H1 (cell line): ENCODE measurements around the gene SBDS. TPM values are rescaled to one million over a fixed set of nuclear protein-coding genes. Genes with fewer than 3 reads are reported as not detected.

Source experiments
- CTCF ChIA-PET: fragments of 300-600 bp; sonication (Branson Sonifier 250); formaldehyde crosslinking; loops from one replicate; lab custom pipeline; 2021; ENCODE audit not compliant: partially characterized antibody; lab: Charles Lee
- POLR2A ChIA-PET: fragments of 300-600 bp; sonication (Branson Sonifier 250); formaldehyde crosslinking; loops from one replicate; lab custom pipeline; 2021; ENCODE audit warnings: inconsistent platforms; ENCODE audit not compliant: partially characterized antibody; lab: Charles Lee
- DNase-seq, 2 experiments: peaks; one replicate each; pipeline versions ENCODE4 v3.0.0 to v3.0.0-alpha.2; 2010 to 2022; ENCODE audit warnings: low spot score in 2 of 2, low read depth in 1 of 2, mixed read lengths in 1 of 2
- FAIRE-seq: peaks from 2 replicates; lab custom pipeline; 2011; peaks lifted over from hg19 to GRCh38; lab: Jason Lieb, UNC
- H2AFZ ChIP-seq: 2 replicates; pipeline ENCODE4 v1.8.1; 2012; ENCODE audit warnings: low read length, inconsistent platforms
- H2AK5ac ChIP-seq: 2 replicates; pipeline ENCODE4 v1.6.1; 2013; ENCODE audit warnings: low read depth, low read length
- H2BK120ac ChIP-seq: replicated peaks from 2 replicates; pipeline ENCODE3; 2013; ENCODE audit warnings: low read depth, low read length, inconsistent platforms
- H2BK12ac ChIP-seq: 2 replicates; pipeline ENCODE4 v1.6.1; 2013; ENCODE audit warnings: low read depth, low read length
- H2BK15ac ChIP-seq: 2 replicates; pipeline ENCODE4 v1.6.1; 2013; ENCODE audit warnings: low read length
- H2BK20ac ChIP-seq: 2 replicates; pipeline ENCODE4 v1.6.1; 2013; ENCODE audit warnings: low read length
- H2BK5ac ChIP-seq: 2 replicates; pipeline ENCODE4 v1.6.1; 2013; ENCODE audit warnings: low read depth, low read length
- H3K14ac ChIP-seq: 2 replicates; pipeline ENCODE4 v1.6.1; 2013; ENCODE audit warnings: inconsistent platforms; ENCODE audit not compliant: insufficient read length
- H3K18ac ChIP-seq: 2 replicates; pipeline ENCODE4 v1.6.1; 2013; ENCODE audit warnings: low read length; ENCODE audit errors: extremely low read depth
- H3K23ac ChIP-seq: 2 replicates; pipeline ENCODE4 v1.6.1; 2013; ENCODE audit warnings: inconsistent platforms; ENCODE audit not compliant: insufficient read length
- H3K23me2 ChIP-seq: 2 replicates; pipeline ENCODE4 v1.6.1; 2013; ENCODE audit warnings: low read depth, low read length
- H3K27ac ChIP-seq: 2 replicates; pipeline ENCODE4 v1.6.1; 2011; ENCODE audit warnings: low read depth, low read length, inconsistent platforms
- H3K27me3 ChIP-seq, 4 experiments: replicated peaks in 1 of 4; 1 replicate in 1 of 4; 2 replicates in 3 of 4; pipeline versions ENCODE4 v1.6.1 to v1.8.1; 2011 to 2013; ENCODE audit warnings: low read length in 3 of 4, mild to moderate bottlenecking in 3 of 4, inconsistent platforms in 2 of 4, mixed read lengths in 2 of 4, moderate library complexity in 1 of 4; ENCODE audit not compliant: control insufficient read depth in 3 of 4, insufficient read depth in 3 of 4; ENCODE audit errors: extremely low read depth in 1 of 4
- H3K36me3 ChIP-seq, 4 experiments: 2 replicates each; pipeline versions ENCODE4 v1.6.1 to v1.8.1; 2011 to 2013; ENCODE audit warnings: mild to moderate bottlenecking in 4 of 4, low read length in 3 of 4, moderate library complexity in 2 of 4, control low read depth in 1 of 4, inconsistent platforms in 1 of 4; ENCODE audit not compliant: insufficient read depth in 4 of 4, control insufficient read depth in 2 of 4
- H3K4ac ChIP-seq: replicated peaks from 2 replicates; pipeline ENCODE3; 2013; ENCODE audit warnings: low read length, low read depth, mixed read lengths, inconsistent platforms; ENCODE audit not compliant: insufficient read length
- H3K4me1 ChIP-seq, 4 experiments: replicated peaks in 1 of 4; 1 replicate in 1 of 4; 2 replicates in 3 of 4; pipeline versions ENCODE4 v1.6.1 to v1.8.1; 2011 to 2013; ENCODE audit warnings: low read length in 3 of 4, inconsistent platforms in 2 of 4, mixed read lengths in 1 of 4; ENCODE audit not compliant: insufficient read depth in 4 of 4, control insufficient read depth in 3 of 4
- H3K4me2 ChIP-seq, 2 experiments: 2 replicates each; pipeline versions ENCODE4 v1.6.1 to v1.8.1; 2011 to 2013; ENCODE audit warnings: low read depth in 2 of 2, low read length in 2 of 2, control low read depth in 1 of 2, inconsistent platforms in 1 of 2, mild to moderate bottlenecking in 1 of 2; ENCODE audit not compliant: insufficient read depth in 1 of 2
- H3K4me3 ChIP-seq, 4 experiments: fragments of 200-600, 300-600 bp in 1 of 4; sonication (generic), shearing (Covaris generic), sonication (Bioruptor Twin) in 1 of 4; 2 replicates each; pipeline versions ENCODE4 v1.5.1 to v1.8.1; 2011 to 2016; ENCODE audit warnings: low read length in 4 of 4, low read depth in 3 of 4, control low read depth in 2 of 4, inconsistent platforms in 2 of 4, mild to moderate bottlenecking in 2 of 4, mixed read lengths in 1 of 4, moderate library complexity in 1 of 4; ENCODE audit not compliant: insufficient read depth in 2 of 4; ENCODE audit errors: extremely low read depth in 1 of 4
- H3K56ac ChIP-seq: replicated peaks from 2 replicates; pipeline ENCODE3; 2013; ENCODE audit warnings: low read depth, mild to moderate bottlenecking, mixed read lengths, low read length, inconsistent platforms; ENCODE audit not compliant: insufficient read length
- H3K79me1 ChIP-seq: 2 replicates; pipeline ENCODE4 v1.6.1; 2013; ENCODE audit warnings: low read depth, low read length, control low read depth
- H3K79me2 ChIP-seq, 2 experiments: 2 replicates each; pipeline versions ENCODE4 v1.6.1 to v1.8.1; 2012 to 2013; ENCODE audit warnings: low read length in 2 of 2, mild to moderate bottlenecking in 2 of 2, inconsistent platforms in 1 of 2; ENCODE audit not compliant: insufficient read depth in 2 of 2, control insufficient read depth in 1 of 2
- H3K9ac ChIP-seq, 4 experiments: replicated peaks in 1 of 4; 1 replicate in 1 of 4; 2 replicates in 3 of 4; pipeline versions ENCODE4 v1.6.1 to v1.8.1; 2011 to 2013; ENCODE audit warnings: low read depth in 3 of 4, low read length in 3 of 4, control low read depth in 2 of 4, mild to moderate bottlenecking in 2 of 4, moderate library complexity in 2 of 4, inconsistent platforms in 1 of 4; ENCODE audit errors: extremely low read depth in 1 of 4
- H3K9me3 ChIP-seq, 2 experiments: 2 replicates each; pipeline versions ENCODE4 v1.6.1 to v1.8.1; 2012 to 2013; ENCODE audit warnings: mild to moderate bottlenecking in 2 of 2, moderate library complexity in 2 of 2, control low read depth in 1 of 2, inconsistent platforms in 1 of 2, low read depth in 1 of 2, low read length in 1 of 2, mixed read lengths in 1 of 2; ENCODE audit not compliant: insufficient read depth in 2 of 2
- H4K20me1 ChIP-seq, 2 experiments: replicated peaks in 1 of 2; 2 replicates each; pipeline versions ENCODE3 to v1.8.1; 2011 to 2013; ENCODE audit warnings: inconsistent platforms in 2 of 2, low read length in 2 of 2, mild to moderate bottlenecking in 1 of 2; ENCODE audit not compliant: insufficient read depth in 2 of 2, control insufficient read depth in 1 of 2
- H4K5ac ChIP-seq: 2 replicates; pipeline ENCODE4 v1.6.1; 2013; ENCODE audit warnings: low read length, low read depth, mixed read lengths, inconsistent platforms; ENCODE audit not compliant: insufficient read length
- H4K8ac ChIP-seq: 2 replicates; pipeline ENCODE4 v1.8.0; 2013; ENCODE audit warnings: mild to moderate bottlenecking, moderate library complexity, low read length, inconsistent platforms; ENCODE audit not compliant: insufficient read depth; ENCODE audit errors: extremely low read depth
- H4K91ac ChIP-seq: replicated peaks from 2 replicates; pipeline ENCODE3; 2013; ENCODE audit warnings: low read length, mixed read lengths, inconsistent platforms; ENCODE audit not compliant: insufficient read length
- CTBP2 ChIP-seq: IDR thresholded peaks from 2 replicates; pipeline ENCODE4 v1.7.0; 2011; ENCODE audit warnings: borderline replicate concordance, mild to moderate bottlenecking, moderate library complexity, mixed read lengths, low read length; ENCODE audit not compliant: insufficient read depth, insufficient read length
- EGR1 ChIP-seq: IDR thresholded peaks from 2 replicates; pipeline ENCODE4 v1.6.1; 2011; ENCODE audit warnings: low read depth, low read length, borderline replicate concordance
- HDAC2 ChIP-seq, 2 experiments: fragments of 300-600 bp in 1 of 2; sonication (generic) in 1 of 2; IDR thresholded peaks; 2 replicates each; pipeline ENCODE4 v1.6.1; 2011 to 2012; ENCODE audit warnings: low read depth in 2 of 2, low read length in 2 of 2, mild to moderate bottlenecking in 2 of 2, moderate library complexity in 2 of 2, borderline replicate concordance in 1 of 2, inconsistent platforms in 1 of 2
- KDM1A ChIP-seq: fragments of 200-600, 300-600 bp; sonication (generic); IDR thresholded peaks from 2 replicates; pipeline ENCODE4 v1.7.1; 2016; ENCODE audit warnings: mild to moderate bottlenecking, low read length, borderline replicate concordance
- MAFK ChIP-seq: IDR thresholded peaks from 2 replicates; pipeline ENCODE4 v1.6.1; 2012; ENCODE audit warnings: low read depth, mild to moderate bottlenecking, improper control_type of control experiment, low read length
- NANOG ChIP-seq: IDR thresholded peaks from 2 replicates; pipeline ENCODE4 v1.6.1; 2011; ENCODE audit warnings: low read length, low read depth, mild to moderate bottlenecking, inconsistent platforms; ENCODE audit not compliant: insufficient read depth, poor library complexity, severe bottlenecking
- NRF1 ChIP-seq: IDR thresholded peaks from 2 replicates; pipeline ENCODE4 v1.6.1; 2011; ENCODE audit warnings: mild to moderate bottlenecking, low read depth, low read length, improper control_type of control experiment
- RBBP5 ChIP-seq: IDR thresholded peaks from 2 replicates; pipeline ENCODE4 v1.7.1; 2012; ENCODE audit warnings: low read depth, mild to moderate bottlenecking, inconsistent platforms, low read length, moderate library complexity, borderline replicate concordance
- SIRT6 ChIP-seq: IDR thresholded peaks from one replicate; pipeline ENCODE4 v1.7.1; 2012; ENCODE audit warnings: low read length, inconsistent platforms
- SP1 ChIP-seq: IDR thresholded peaks from 2 replicates; pipeline ENCODE4 v1.6.1; 2011; ENCODE audit warnings: low read depth, low read length
- SP4 ChIP-seq: IDR thresholded peaks from 2 replicates; pipeline ENCODE4 v1.6.1; 2012; ENCODE audit warnings: low read length, inconsistent platforms
- SUZ12 ChIP-seq: fragments of 200-600 bp; sonication (generic); IDR thresholded peaks from 2 replicates; pipeline ENCODE4 v1.6.1; 2012; ENCODE audit warnings: mild to moderate bottlenecking, inconsistent platforms, low read length, moderate library complexity, mixed read lengths
- WGBS, 2 experiments: shearing (Covaris generic) in 1 of 2; methylation state at CpG; one replicate each; pipeline versions ENCODE4 v1.1.6 to v1.1.7; 2013 to 2015; ENCODE audit warnings: low lambda C conversion rate in 2 of 2, mixed read lengths in 2 of 2, inconsistent platforms in 1 of 2, low coverage in 1 of 2, missing lambda C conversion rate in 1 of 2; ENCODE audit not compliant: insufficient replicate concordance in 2 of 2, insufficient coverage in 1 of 2, insufficient read length in 1 of 2; ENCODE audit errors: extremely low coverage in 1 of 2, missing lambda C conversion rate in 1 of 2; 5-methylcytosine and 5-hydroxymethylcytosine counted together
- polyA plus RNA-seq, 7 experiments: library from polyadenylated mRNA; depleted of rRNA in 3 of 7; stranded (reverse) in 5 of 7; unstranded in 2 of 7; fragments of >200 nt in 5 of 7; fragments of 200-250 nt in 2 of 7; gene quantifications; 1 replicate in 5 of 7; 2 replicates in 1 of 7; 4 replicates in 1 of 7; pipeline versions ENCODE4 v1.2.1 to v1.2.3, GENCODE V29; 2011 to 2013; ENCODE audit warnings: missing spikeins in 2 of 7, mixed read lengths in 2 of 7
- total RNA-seq: library from RNA; stranded (reverse); fragmentation: NEBNext Ultra II Directional; extraction: Animal tissue kit (Norgen Biotek cat#: 25700); gene quantifications from 2 replicates; pipeline ENCODE4 v1.2.1, GENCODE V29; 2021

SBDS gene
- total and polyA plus RNA-seq, 2 of the 8 experiments (the other 6 are each of a cell fraction or from before 2014, with no cell fraction given): 8.2 to 27.5 TPM

DNA sequence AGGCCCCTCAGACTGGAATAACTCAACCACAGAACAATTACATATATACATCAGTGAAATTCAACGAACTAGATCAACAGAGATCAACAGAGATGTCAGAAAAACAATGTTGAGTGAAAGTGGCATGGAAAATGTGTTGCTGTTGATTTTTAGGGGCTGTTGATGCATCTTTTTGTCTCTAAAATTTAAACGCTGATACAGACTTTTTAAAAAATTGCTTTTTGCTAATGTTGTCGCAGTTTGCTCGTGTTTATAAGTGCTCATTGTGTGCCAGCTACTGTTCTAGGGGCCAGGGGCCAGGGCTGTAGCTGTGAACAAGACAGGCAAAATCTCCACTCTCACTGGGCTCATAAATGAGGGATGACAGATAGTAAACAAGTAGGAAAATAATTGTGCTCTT lies 56.1 kb downstream of the SBDS start:
- peaks cover 0 to 1% of the 10 kb centered on the region in 2 experiments for H4K20me1 ChIP-seq

More for the DNA sequence above, 56.1 kb downstream of the SBDS start:
- WGBS, 2 experiments: 88% methylated on average over 4 of the region's 4 CpGs; no CpG with 5 or more reads in 1 of the 2 experiments
- H2AFZ ChIP-seq: no peak overlapping the region
- H3K79me2 ChIP-seq: peaks cover 0 to 55% of the 10 kb centered on the region in 2 experiments; a peak in 2 of 4 replicates
- no peak overlapping the region for H2BK120ac ChIP-seq
- H3K79me1 ChIP-seq: 0 out of 2 replicates have a peak, but pooled peaks cover 3% of the 10 kb centered on the region
- ChIA-PET CTCF (interaction anchor here (0.6 to 1.4 kb wide), 2 partner anchors 10 to 33 kb away, joined by 3 read pairs; no protein-coding TSS in a partner anchor), POLR2A (interaction anchor here (1.2 kb wide), 1 partner anchor 30 kb away, joined by 3 read pairs; no protein-coding TSS in a partner anchor)
- no peak overlapping the region for H3K27ac ChIP-seq
- no peaks in the 10 kb centered on the region for H3K4me1 ChIP-seq
- peaks cover 0 to 11% (median 2%) of the 10 kb centered on the region in 4 experiments; a peak in 3 of 8 replicates for H3K36me3 ChIP-seq
- DNase-seq: no peak
- no peak overlapping the region for H4K8ac ChIP-seq
- no peaks in the 10 kb centered on the region; the same call in 1 of the 2 replicates for H3K23me2 ChIP-seq
- no peak for FAIRE-seq
- no peak overlapping the region for H3K56ac ChIP-seq
- H3K23ac ChIP-seq: no peak overlapping the region
- H3K4ac ChIP-seq: no peak overlapping the region
- TF ChIP-seq SP4: no peak
- no peak for TF ChIP-seq KDM1A
- no peak for TF ChIP-seq EGR1
- no peak for TF ChIP-seq MAFK
- no peak for TF ChIP-seq RBBP5
- TF ChIP-seq HDAC2 (IDR thresholded peaks at IDR 0.05; ENCODE audit: borderline replicate concordance in 1 of 2, low read depth in 2 of 2, low read length in 2 of 2): no peak
- TF ChIP-seq CTBP2: no peak
- TF ChIP-seq SUZ12: no peak
- TF ChIP-seq SP1: no peak
- TF ChIP-seq NRF1: no peak
- TF ChIP-seq NANOG: no peak
- no peak for TF ChIP-seq SIRT6
- H3K18ac ChIP-seq: no peak overlapping the region
- no peak overlapping the region for H3K4me2 ChIP-seq
- no peak overlapping the region for H4K5ac ChIP-seq
- H2AK5ac ChIP-seq: no peak overlapping the region
- H2BK20ac ChIP-seq: no peak overlapping the region
- H3K14ac ChIP-seq: no peak overlapping the region
- no peak overlapping the region for H2BK12ac ChIP-seq
- no peaks in the 10 kb centered on the region for H3K9me3 ChIP-seq
- H3K4me3 ChIP-seq: no peak overlapping the region
- no peak overlapping the region for H4K91ac ChIP-seq
- no peak overlapping the region for H2BK5ac ChIP-seq
- H2BK15ac ChIP-seq: no peak overlapping the region
- H3K9ac ChIP-seq: no peak overlapping the region
- no peaks in the 10 kb centered on the region for H3K27me3 ChIP-seq
